Kidney capillary endothelial cell (primary cell): ENCODE results near the gene ANGPTL2.
A peak's percentile ranks its signal among the peaks of the same experiment; 100 is the strongest.
"Not testable (repeated sequence)": the region's sequence is repeated elsewhere in the genome, so short reads cannot be mapped to it uniquely, and the experiment has no call there.

ENCODE experiments used
- DNase-seq: peaks from one replicate; pipeline ENCODE4 v3.0.0-alpha.2; 2018; ENCODE audit warnings: low spot score

Gene ANGPTL2

GRCh38 chr9:127122176-127123063, at the start of gene ANGPTL2:
TSS of gene ANGPTL2 (minus strand) at chr9:127122635. CDS start at chr9:127108731, 13,904 bp downstream.
- peak; percentile 80 for DNase-seq

GRCh38 chr9:127171348-127171747, 48.9 kb upstream of the ANGPTL2 start:
- DNase-seq, result not testable (repeated sequence)

DNA sequence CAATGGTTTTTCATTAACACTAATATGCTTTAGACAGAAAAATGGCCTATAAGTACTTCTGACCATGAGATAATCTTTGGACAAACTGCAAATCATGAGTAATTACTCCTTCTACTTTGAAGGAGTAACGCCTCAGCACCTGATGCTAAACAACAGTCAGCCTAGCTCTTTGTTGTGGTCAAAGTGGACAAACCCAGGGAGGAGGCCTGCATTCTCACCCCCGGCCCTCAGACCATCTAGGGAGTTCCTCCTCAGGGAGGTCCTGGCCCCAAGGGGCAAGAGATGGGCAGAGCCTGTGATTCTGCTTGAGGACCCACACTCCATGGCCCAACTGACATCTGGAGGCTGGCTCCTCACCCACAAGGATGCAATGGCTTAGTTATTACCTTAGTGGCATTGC, 48.2 kb upstream of the ANGPTL2 start:
- DNase-seq, result no peak

- DNase-seq, result no peak
These were observed 47.7 kb upstream of the ANGPTL2 start for GRCh38 chr9:127170103-127170502.

DNA sequence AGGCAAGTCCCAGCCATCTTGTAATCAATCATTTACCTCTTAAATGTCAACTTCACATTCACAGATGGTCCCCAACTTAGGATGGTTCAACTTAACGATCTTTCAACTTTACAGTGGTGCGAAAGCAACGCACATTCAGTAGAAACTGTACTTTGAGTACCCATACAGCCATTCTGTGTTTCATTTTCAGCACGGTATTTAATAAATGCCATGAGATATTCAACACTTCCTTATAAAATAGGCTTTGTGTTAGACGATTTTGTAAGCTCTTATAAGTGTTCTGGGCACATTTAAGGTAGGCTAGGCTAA, 47.1 kb upstream of the ANGPTL2 start:
- no peak for DNase-seq

- no peak for DNase-seq
These were observed 46.5 kb upstream of the ANGPTL2 start for GRCh38 chr9:127168756-127169574.

DNA sequence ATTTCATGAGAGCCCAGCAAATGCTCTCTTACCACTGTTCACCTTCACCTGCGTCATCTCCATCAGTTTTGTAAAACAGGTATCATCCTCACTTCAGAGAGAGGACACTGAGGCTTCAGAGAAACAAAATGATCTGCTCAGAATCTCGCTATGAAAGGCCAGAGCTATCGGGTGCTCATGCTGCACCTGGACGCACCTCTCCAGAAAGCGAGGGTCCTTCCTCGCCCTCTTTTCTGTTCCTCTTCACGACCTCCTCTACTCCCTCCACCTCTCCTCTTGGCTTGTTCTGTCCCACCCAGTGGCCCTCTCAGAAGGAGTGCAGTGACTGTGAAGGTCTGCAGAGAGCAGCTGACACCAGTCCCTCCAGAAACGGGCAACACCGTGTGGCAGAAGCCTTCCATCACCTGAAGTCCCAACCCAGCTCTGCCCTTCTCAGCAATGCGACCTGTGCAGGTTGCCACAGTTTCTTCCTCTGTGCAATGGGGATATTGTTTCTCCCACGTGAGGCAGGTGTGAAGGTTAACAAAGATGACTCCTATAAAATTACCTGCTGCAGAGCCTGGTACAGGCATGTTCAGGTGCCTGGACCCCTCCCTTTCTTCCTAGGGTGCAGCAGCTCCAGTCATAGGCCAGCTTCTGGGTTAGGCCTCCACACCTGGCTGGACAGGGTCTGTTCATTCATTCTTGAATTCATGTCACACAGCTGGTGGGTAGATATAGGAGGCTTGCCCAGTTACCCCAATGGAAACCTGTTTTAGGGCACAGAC, 45.3 kb upstream of the ANGPTL2 start:
- no peak for DNase-seq

- no peak for DNase-seq
These were observed 44.5 kb upstream of the ANGPTL2 start for GRCh38 chr9:127166651-127167524.

DNA sequence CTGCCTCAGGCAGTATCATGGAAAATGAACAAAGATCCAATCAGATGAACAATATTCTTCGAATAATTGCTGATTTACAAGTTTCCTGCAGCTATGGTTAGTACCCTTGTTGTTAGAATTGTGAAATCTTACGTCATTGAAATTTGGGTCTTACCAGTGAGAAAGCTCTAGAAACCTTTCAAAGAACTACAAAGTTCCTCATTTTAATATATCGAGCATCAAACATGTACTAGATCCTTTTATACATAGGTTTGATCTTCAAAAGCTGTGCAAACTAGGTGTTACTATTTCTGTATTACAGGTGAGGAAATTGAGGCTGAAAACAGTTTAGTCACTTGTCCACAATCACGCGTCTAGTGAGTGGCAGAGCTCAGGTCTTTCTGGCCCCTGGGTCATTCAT, 43.7 kb upstream of the ANGPTL2 start:
- DNase-seq, result no peak

DNA sequence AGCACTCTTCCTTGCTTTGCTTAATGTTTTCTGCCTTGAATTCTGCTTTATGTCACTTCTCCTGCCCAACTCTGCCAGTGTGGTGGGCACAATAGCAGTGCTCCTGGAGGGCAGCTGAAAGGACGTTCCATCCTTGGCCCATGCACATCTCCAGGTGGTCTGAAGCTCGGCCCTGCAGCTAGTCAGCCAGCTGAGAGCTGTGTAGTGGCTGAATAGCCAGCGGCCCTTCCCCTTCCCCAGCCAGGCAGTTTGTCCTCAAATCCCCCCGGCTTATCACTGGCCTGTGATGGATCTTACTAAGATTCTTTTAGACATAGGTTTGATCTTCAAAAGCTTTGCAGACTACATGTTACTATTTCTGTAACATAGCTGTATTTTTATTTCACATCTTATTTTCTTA, 42.7 kb upstream of the ANGPTL2 start:
- no peak for DNase-seq

DNA sequence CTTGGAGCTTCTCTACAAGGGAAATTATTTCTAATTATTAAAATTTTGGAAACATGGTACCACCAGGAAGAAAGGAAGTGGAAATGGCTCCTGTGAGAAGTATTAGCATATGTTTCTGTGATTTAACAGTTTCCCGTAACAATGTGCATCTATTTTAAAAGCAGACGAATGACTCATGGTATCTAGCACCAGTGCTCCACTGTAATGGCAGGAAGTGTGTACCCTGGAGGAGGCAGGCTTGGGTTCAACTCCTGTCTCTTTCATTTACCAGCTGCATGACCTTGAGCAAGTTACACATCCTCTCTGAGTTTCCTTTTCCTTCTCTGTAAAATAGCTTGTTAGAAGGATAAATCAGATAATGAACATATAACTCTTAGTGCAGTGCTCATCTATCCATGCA, 41.0 kb upstream of the ANGPTL2 start:
- DNase-seq, result peak; percentile 93

GRCh38 chr9:127162864-127163365, 40.5 kb upstream of the ANGPTL2 start:
- no peak for DNase-seq

DNA sequence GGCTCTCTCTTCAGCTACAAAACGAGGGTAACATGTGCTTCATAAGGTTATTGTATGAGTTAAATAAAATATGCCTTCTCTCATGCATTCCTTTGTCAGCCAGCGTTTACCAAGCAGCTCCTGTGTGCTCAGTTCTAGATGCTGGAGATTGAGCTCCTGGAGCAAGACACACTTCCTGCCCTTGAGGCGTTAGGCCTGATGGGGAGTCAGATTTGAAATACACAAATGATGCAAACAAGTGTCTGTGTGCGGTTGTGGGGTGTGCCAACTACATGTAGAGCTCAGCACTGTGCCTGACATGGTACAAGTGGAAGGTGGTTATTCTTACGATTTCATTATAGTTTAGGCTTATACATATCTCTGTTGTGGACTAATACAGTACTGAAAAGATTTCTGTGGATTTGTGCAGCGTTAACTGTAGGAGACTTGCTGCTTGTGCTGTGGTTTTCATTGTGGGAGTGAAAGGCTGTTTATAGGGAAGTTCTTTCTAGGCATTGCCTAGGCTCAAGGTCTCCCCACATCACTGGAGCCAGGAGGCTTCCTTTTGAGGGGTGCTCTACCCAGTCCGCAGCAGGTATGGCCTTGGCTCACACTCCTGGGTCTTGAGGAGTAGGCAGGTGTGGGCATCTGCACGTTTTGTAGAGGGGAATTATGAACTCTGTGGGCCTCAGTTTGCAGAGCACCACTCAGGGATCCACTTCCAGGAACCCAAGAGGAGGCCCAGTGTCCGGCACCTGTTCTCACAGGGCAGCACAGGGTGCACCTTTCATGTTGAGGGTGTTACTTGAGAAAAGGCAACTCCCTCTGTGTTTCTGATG, 39.8 kb upstream of the ANGPTL2 start:
- no peak for DNase-seq

DNA sequence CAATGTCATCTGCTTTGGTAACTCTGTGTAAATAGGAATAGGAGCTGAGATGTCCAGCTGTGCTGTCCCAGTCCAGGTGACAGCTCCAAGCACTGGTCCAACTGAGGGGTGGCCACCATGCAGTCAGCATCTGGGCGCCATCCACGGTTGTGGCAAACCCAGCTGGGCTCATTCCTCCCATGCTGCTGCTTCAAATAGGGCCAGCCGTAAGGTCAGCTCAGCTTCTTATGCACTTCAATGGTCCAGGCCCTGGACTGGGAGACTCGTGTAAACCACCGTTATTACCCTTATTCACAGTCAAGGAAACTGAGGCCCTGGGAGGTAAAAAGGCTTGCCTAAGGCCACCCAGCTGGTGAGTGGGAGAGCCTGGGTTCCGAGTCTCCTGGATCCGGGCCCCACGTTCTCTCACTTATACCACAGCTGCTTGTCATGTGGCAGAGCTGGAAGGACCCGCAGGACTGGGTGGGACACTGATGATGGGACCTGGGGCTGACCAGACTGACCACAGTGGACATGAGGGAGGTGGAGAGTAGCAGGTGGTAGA, 38.7 kb upstream of the ANGPTL2 start:
- DNase-seq, result no peak

GRCh38 chr9:127159949-127160610, 37.6 kb upstream of the ANGPTL2 start:
- no peak for DNase-seq

GRCh38 chr9:127159325-127159801, 36.9 kb upstream of the ANGPTL2 start:
- DNase-seq, result peak; percentile 37

GRCh38 chr9:127158786-127159324, 36.4 kb upstream of the ANGPTL2 start:
- no peak for DNase-seq

GRCh38 chr9:127155314-127155960, 33.0 kb upstream of the ANGPTL2 start:
- DNase-seq, result no peak
